Coronary artery (tissue), 2 donors: ENCODE data around the gene ZFHX3.

Experiments used
- DNase-seq: peaks from one replicate; pipeline ENCODE4 v3.0.0-alpha.2; 2017; ENCODE audit warnings: low spot score
- H3K27ac ChIP-seq, 2 donors: fragments of 200-600 bp; sonication (generic); one replicate each; pipeline ENCODE4 v1.5.1; 2016 to 2019
- H3K4me3 ChIP-seq: fragments of 200-600 bp; sonication (generic); 2 replicates; pipeline ENCODE4 v1.5.1; 2016; ENCODE audit warnings: mild to moderate bottlenecking, moderate library complexity
- TF ChIP-seq, protein P1 (sequence below): fragments of 200-600 bp; sonication (generic); IDR thresholded peaks from one replicate; pipeline ENCODE4 v1.5.1; 2019; ENCODE audit warnings: antibody characterized with exemption

ZFHX3 gene

DNA sequence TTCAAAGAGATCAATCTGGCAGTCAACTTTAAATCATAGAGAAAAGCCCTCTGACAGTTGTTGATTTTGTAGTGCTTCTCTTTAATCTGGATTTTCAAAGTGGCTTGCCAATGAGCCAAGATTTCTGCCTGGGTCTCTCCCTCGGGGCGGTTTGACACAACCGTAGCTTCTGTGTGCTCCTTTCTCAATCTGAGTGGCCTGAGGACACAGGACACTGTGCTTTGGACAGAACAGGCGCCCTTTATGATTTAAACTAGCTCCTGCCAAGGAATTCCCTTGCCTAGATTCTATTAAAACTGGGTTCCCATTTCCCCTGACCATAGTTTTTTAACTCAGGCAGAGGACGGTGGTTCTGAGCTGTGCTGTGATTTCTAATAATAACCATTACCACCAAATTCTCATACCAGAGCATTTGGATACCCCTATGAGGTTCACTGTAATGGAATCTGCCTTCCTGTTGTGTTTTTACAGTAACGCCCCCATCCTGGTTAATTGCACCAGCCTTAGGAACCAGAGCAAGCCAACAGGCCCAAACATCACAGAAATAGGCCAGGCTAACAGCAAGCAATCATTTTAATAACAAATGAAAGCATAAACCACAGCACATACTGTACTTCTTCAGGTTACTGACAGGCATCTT is 4.0 kb downstream of the ZFHX3 start:
- DNase-seq = no peak
- peak overlapping the region; percentile 88 to 99 for H3K27ac ChIP-seq
- TF ChIP-seq, protein P1, sequence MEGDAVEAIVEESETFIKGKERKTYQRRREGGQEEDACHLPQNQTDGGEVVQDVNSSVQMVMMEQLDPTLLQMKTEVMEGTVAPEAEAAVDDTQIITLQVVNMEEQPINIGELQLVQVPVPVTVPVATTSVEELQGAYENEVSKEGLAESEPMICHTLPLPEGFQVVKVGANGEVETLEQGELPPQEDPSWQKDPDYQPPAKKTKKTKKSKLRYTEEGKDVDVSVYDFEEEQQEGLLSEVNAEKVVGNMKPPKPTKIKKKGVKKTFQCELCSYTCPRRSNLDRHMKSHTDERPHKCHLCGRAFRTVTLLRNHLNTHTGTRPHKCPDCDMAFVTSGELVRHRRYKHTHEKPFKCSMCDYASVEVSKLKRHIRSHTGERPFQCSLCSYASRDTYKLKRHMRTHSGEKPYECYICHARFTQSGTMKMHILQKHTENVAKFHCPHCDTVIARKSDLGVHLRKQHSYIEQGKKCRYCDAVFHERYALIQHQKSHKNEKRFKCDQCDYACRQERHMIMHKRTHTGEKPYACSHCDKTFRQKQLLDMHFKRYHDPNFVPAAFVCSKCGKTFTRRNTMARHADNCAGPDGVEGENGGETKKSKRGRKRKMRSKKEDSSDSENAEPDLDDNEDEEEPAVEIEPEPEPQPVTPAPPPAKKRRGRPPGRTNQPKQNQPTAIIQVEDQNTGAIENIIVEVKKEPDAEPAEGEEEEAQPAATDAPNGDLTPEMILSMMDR = no peak
- H3K4me3 ChIP-seq = peak overlapping the region; percentile 51

DNA sequence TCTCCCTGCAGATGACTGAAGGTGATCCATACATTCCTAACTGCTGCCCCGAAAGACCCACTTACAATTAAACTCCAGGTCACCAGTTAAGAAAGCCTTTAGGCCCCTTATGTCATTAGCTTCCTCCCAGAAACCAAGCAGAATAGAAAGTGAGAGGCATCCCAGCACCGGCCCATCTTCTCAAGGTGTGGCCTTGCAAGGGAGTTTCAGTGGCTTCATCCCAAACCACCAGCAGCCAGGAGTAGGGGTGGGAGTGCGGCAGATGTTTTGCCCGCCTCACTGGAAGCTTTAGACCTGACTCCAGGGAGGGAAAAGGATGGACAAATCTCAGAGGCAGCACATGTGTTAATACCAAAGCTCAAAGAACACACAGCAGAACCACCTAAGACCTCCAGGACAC is 5.1 kb downstream of the ZFHX3 start:
- H3K27ac ChIP-seq = peak overlapping the region; percentile 88 to 99
- TF ChIP-seq, protein P1 = no peak
- H3K4me3 ChIP-seq = peak overlapping the region; percentile 51
- no peak for DNase-seq

DNA sequence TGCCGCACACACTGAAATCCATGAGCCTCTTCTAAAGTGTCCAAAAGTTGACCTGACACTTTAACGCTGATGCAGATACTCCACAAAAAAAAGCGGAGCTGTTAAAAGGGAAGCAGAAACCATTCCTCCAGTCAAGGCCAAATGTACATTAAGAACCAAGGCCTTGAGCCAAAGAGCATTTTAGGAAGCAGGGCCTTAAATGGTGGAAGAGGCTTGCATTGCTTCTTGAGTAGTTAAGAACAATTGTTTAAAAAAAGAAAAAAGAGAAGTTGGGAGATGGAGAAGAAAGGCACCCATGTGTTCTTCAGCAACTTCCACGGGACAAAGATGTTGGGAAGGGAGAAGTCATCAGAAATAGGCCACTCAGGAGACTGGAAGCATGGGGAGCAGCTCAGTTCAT is 6.3 kb downstream of the ZFHX3 start:
- no peak for DNase-seq
- H3K27ac ChIP-seq = peak overlapping the region; percentile 88 to 99
- H3K4me3 ChIP-seq = no peak overlapping the region
- TF ChIP-seq, protein P1 = no peak

DNA sequence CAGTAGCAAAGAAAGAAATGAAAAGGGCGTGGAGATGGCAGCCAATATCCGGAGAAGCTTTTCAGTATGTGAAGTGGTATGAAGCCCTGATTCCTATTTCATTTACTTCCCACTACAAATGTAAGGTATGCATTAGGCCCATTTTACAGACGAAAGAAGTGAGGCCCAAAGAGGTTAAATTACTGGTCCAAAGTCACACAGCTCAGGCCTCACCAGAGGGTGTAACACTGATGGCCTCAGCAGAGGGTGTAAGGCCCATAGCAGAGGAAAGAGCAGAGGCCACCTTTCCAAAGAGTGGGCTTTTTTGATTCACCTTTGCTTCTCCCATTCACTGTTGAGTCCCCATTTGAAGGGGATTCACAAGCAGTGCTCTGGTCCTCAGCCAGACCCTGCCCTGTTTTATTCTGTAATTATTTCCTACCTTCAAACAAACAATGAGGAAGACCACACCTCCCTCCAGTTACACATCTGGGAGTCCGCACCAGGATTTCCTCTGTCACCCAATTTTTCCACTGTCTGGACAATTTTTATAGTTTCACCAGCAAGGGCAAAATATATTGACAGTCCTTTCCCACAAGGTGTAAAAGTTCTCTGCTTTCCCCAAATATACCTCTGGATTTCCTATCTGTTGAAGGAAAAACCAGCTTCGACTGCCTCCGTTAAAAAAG is 7.1 kb downstream of the ZFHX3 start:
- Histone ChIP-seq H3K4me3 (no peak overlapping the region), H3K27ac (peak overlapping the region in 1 of 2 donors; percentile 44)
- no peak for DNase-seq
- TF ChIP-seq, protein P1 = no peak

DNA sequence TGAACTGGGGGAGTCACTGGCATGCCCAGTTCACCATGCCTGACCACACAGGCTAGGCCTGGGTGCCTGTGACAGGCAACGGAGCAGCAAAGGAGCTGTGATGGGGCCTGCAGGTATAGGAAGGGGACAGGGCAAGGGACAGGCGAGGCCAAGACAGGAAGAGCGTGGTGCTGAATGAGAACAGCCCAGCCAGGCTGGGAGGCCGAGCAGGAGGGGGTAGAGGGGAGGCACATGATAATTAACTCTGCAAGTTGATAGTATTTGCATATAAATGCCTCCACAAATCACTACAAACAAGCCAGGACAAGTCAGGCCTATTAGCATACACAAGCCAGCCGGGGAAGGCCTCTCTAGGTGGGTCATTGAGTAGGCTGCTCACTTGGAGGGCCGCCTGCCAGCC is 7.8 kb downstream of the ZFHX3 start:
- TF ChIP-seq, protein P1 = no peak
- Histone ChIP-seq H3K4me3 (no peak overlapping the region), H3K27ac (peak overlapping the region in 1 of 2 donors; percentile 0)
- no peak for DNase-seq

DNA sequence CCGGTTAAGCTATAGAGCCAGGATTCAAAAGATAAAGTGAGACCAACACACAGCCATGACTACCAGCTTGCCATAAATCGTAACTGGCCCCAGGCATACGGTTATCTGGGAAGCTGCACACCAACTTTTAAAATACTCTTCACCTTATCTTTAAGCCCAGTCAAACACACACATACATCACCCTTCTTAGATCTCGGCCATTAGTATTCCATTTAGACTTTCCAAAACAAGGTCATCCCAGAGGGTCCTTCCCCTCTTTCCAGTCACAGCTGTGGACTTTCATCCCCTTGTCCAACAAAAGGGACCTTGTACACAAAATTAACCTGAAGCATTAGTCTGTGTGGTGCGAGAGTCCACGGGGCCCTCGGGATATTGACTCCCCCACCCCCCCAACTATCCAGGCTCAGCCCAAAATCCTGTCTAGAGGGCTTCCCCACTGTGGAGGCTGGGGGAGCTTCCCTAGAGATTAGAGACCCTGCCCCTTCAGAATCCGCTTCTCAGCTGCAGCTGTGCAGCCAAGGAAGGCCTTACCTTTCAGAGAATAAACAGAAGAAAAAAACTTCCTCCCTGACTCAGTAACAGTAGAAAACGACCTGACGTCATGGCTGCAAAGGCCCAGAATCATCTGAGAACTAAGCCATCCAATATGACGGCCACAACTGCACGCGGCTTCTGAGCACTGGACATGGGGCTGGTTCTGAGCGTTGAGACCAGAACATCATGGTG is 9.9 kb downstream of the ZFHX3 start:
- DNase-seq = no peak
- TF ChIP-seq, protein P1 = no peak
- peak overlapping the region; percentile 28 to 42 for H3K27ac ChIP-seq
- peak overlapping the region; percentile 1 for H3K4me3 ChIP-seq
